WTC11 (cell line): Measurements from ENCODE around the gene FOXP1.

ENCODE experiments used
- CREB1 ChIP-seq: sonication (generic); formaldehyde crosslinking; IDR thresholded peaks from 2 replicates; pipeline ENCODE4 v1.8.0; 2023; ENCODE audit warnings: mild to moderate bottlenecking, missing genetic modification reagents
- CREM ChIP-seq: sonication (generic); formaldehyde crosslinking; IDR thresholded peaks from 2 replicates; pipeline ENCODE4 v1.8.1; 2022; ENCODE audit warnings: mild to moderate bottlenecking, missing genetic modification reagents, moderate library complexity
- ESRRA ChIP-seq: sonication (generic); formaldehyde crosslinking; IDR thresholded peaks from 2 replicates; pipeline ENCODE4 v1.8.1; 2022; ENCODE audit warnings: mild to moderate bottlenecking, missing genetic modification reagents, borderline replicate concordance
- FOXJ3 ChIP-seq: sonication (generic); formaldehyde crosslinking; IDR thresholded peaks from 2 replicates; pipeline ENCODE4 v1.9.0; 2021; ENCODE audit warnings: missing genetic modification reagents, mild to moderate bottlenecking, borderline replicate concordance
- FOXP1 ChIP-seq: sonication (generic); formaldehyde crosslinking; IDR thresholded peaks from 2 replicates; pipeline ENCODE4 v1.8.0; 2022; ENCODE audit warnings: missing genetic modification reagents, mild to moderate bottlenecking, moderate library complexity, borderline replicate concordance
- MXD4 ChIP-seq: fragments of 250-450 bp; sonication (Bioruptor Pico); IDR thresholded peaks from 2 replicates; pipeline ENCODE4 v1.8.0; 2021; ENCODE audit warnings: mild to moderate bottlenecking, moderate library complexity, borderline replicate concordance
- NFE2L1 ChIP-seq: sonication (generic); formaldehyde crosslinking; IDR thresholded peaks from 2 replicates; pipeline ENCODE4 v1.8.1; 2023; ENCODE audit warnings: missing genetic modification reagents
- ZNF317 ChIP-seq: sonication (generic); formaldehyde crosslinking; IDR thresholded peaks from 2 replicates; pipeline ENCODE4 v1.8.1; 2023; ENCODE audit warnings: low read depth, mild to moderate bottlenecking, moderate library complexity, missing genetic modification reagents, borderline replicate concordance
- TF ChIP-seq, protein P1 (sequence below): fragments of 200-600 bp; IDR thresholded peaks from 2 replicates; pipeline ENCODE4 v1.8.0; 2022; ENCODE audit warnings: antibody characterized with exemption
- TF ChIP-seq, protein P2 (sequence below): sonication (generic); formaldehyde crosslinking; conservative IDR thresholded peaks from 2 replicates; pipeline ENCODE4 v1.8.1; 2023; ENCODE audit warnings: mild to moderate bottlenecking, low read depth, missing genetic modification reagents, moderate library complexity
- TF ChIP-seq, protein P3 (sequence below): sonication (generic); formaldehyde crosslinking; IDR thresholded peaks from 2 replicates; pipeline ENCODE4 v1.8.0; 2022; ENCODE audit warnings: mild to moderate bottlenecking, missing genetic modification reagents
- TF ChIP-seq, protein P4 (sequence below): sonication (generic); formaldehyde crosslinking; IDR thresholded peaks from 2 replicates; pipeline ENCODE4 v1.8.0; 2023; ENCODE audit warnings: mild to moderate bottlenecking, missing genetic modification reagents
- TF ChIP-seq, protein P5 (sequence below): sonication (generic); formaldehyde crosslinking; conservative IDR thresholded peaks from 2 replicates; pipeline ENCODE4 v1.8.1; 2022; ENCODE audit warnings: mild to moderate bottlenecking, missing genetic modification reagents

DNA sequence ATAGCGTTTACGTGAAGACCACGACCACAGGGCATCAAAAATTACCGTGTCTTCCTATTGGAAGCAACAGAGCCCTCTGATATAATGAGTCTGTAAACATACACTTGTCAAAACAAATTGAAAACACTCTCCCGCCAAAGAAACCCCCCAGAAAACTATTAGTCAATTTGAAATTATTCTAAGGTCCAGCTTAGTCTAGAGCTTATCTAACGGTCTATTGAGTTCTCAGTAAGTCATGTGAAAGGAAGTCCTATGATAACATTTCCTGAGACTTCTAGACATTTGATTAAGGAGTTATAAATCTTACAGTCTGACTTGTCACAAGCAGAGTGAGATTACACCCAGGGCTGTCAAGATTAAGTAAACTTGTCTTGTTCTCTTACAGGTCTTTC, 356.3 kb downstream of the FOXP1 start:
- TF ChIP-seq MXD4 (CRISPR knock-in tag) = no peak
- TF ChIP-seq FOXP1 (CRISPR knock-in tag) = no peak
- TF ChIP-seq, protein P1, sequence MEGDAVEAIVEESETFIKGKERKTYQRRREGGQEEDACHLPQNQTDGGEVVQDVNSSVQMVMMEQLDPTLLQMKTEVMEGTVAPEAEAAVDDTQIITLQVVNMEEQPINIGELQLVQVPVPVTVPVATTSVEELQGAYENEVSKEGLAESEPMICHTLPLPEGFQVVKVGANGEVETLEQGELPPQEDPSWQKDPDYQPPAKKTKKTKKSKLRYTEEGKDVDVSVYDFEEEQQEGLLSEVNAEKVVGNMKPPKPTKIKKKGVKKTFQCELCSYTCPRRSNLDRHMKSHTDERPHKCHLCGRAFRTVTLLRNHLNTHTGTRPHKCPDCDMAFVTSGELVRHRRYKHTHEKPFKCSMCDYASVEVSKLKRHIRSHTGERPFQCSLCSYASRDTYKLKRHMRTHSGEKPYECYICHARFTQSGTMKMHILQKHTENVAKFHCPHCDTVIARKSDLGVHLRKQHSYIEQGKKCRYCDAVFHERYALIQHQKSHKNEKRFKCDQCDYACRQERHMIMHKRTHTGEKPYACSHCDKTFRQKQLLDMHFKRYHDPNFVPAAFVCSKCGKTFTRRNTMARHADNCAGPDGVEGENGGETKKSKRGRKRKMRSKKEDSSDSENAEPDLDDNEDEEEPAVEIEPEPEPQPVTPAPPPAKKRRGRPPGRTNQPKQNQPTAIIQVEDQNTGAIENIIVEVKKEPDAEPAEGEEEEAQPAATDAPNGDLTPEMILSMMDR = no peak
- TF ChIP-seq FOXJ3 (CRISPR knock-in tag) = no peak
- no peak for TF ChIP-seq NFE2L1 (CRISPR knock-in tag)
- TF ChIP-seq, protein P2, sequence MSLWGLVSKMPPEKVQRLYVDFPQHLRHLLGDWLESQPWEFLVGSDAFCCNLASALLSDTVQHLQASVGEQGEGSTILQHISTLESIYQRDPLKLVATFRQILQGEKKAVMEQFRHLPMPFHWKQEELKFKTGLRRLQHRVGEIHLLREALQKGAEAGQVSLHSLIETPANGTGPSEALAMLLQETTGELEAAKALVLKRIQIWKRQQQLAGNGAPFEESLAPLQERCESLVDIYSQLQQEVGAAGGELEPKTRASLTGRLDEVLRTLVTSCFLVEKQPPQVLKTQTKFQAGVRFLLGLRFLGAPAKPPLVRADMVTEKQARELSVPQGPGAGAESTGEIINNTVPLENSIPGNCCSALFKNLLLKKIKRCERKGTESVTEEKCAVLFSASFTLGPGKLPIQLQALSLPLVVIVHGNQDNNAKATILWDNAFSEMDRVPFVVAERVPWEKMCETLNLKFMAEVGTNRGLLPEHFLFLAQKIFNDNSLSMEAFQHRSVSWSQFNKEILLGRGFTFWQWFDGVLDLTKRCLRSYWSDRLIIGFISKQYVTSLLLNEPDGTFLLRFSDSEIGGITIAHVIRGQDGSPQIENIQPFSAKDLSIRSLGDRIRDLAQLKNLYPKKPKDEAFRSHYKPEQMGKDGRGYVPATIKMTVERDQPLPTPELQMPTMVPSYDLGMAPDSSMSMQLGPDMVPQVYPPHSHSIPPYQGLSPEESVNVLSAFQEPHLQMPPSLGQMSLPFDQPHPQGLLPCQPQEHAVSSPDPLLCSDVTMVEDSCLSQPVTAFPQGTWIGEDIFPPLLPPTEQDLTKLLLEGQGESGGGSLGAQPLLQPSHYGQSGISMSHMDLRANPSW (CRISPR knock-in tag) = no peak
- TF ChIP-seq CREM (CRISPR knock-in tag) = no peak
- no peak for TF ChIP-seq CREB1 (CRISPR knock-in tag)
- TF ChIP-seq ESRRA = no peak
- TF ChIP-seq ZNF317 (CRISPR knock-in tag) = no peak
- TF ChIP-seq, protein P3, sequence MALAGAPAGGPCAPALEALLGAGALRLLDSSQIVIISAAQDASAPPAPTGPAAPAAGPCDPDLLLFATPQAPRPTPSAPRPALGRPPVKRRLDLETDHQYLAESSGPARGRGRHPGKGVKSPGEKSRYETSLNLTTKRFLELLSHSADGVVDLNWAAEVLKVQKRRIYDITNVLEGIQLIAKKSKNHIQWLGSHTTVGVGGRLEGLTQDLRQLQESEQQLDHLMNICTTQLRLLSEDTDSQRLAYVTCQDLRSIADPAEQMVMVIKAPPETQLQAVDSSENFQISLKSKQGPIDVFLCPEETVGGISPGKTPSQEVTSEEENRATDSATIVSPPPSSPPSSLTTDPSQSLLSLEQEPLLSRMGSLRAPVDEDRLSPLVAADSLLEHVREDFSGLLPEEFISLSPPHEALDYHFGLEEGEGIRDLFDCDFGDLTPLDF (CRISPR knock-in tag) = no peak
- TF ChIP-seq, protein P4, sequence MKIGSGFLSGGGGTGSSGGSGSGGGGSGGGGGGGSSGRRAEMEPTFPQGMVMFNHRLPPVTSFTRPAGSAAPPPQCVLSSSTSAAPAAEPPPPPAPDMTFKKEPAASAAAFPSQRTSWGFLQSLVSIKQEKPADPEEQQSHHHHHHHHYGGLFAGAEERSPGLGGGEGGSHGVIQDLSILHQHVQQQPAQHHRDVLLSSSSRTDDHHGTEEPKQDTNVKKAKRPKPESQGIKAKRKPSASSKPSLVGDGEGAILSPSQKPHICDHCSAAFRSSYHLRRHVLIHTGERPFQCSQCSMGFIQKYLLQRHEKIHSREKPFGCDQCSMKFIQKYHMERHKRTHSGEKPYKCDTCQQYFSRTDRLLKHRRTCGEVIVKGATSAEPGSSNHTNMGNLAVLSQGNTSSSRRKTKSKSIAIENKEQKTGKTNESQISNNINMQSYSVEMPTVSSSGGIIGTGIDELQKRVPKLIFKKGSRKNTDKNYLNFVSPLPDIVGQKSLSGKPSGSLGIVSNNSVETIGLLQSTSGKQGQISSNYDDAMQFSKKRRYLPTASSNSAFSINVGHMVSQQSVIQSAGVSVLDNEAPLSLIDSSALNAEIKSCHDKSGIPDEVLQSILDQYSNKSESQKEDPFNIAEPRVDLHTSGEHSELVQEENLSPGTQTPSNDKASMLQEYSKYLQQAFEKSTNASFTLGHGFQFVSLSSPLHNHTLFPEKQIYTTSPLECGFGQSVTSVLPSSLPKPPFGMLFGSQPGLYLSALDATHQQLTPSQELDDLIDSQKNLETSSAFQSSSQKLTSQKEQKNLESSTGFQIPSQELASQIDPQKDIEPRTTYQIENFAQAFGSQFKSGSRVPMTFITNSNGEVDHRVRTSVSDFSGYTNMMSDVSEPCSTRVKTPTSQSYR (CRISPR knock-in tag) = no peak
- TF ChIP-seq, protein P5, sequence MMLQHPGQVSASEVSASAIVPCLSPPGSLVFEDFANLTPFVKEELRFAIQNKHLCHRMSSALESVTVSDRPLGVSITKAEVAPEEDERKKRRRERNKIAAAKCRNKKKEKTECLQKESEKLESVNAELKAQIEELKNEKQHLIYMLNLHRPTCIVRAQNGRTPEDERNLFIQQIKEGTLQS (CRISPR knock-in tag) = no peak
